Measurements from ENCODE around the gene HSD11B2.

HSD11B2 gene

GRCh38 chr16:67459861-67460150 is 28.9 kb downstream of the HSD11B2 start:
- DNase-seq (ENCODE audit: low read depth) = no peak
- no peak overlapping the region for H3K4me3 ChIP-seq (ENCODE audit: low read depth, low read length)
- in situ Hi-C loops (cut with HindIII; ENCODE audit: low sequenced_read_pairs) = no loop called here
- TF ChIP-seq, protein P1, sequence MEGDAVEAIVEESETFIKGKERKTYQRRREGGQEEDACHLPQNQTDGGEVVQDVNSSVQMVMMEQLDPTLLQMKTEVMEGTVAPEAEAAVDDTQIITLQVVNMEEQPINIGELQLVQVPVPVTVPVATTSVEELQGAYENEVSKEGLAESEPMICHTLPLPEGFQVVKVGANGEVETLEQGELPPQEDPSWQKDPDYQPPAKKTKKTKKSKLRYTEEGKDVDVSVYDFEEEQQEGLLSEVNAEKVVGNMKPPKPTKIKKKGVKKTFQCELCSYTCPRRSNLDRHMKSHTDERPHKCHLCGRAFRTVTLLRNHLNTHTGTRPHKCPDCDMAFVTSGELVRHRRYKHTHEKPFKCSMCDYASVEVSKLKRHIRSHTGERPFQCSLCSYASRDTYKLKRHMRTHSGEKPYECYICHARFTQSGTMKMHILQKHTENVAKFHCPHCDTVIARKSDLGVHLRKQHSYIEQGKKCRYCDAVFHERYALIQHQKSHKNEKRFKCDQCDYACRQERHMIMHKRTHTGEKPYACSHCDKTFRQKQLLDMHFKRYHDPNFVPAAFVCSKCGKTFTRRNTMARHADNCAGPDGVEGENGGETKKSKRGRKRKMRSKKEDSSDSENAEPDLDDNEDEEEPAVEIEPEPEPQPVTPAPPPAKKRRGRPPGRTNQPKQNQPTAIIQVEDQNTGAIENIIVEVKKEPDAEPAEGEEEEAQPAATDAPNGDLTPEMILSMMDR (IDR thresholded peaks at IDR 0.05; ENCODE audit: low read depth, low read length, missing control alignments) = no peak

- in situ Hi-C loops (cut with HindIII; ENCODE audit: low sequenced_read_pairs) = no loop called here
- TF ChIP-seq, protein P1 (IDR thresholded peaks at IDR 0.05; ENCODE audit: low read depth, low read length, missing control alignments) = no peak
- no peak for DNase-seq (ENCODE audit: low read depth)
- H3K4me3 ChIP-seq (ENCODE audit: low read depth, low read length) = no peak overlapping the region
These were observed 29.2 kb downstream of the HSD11B2 start for GRCh38 chr16:67460168-67460567.

DNA sequence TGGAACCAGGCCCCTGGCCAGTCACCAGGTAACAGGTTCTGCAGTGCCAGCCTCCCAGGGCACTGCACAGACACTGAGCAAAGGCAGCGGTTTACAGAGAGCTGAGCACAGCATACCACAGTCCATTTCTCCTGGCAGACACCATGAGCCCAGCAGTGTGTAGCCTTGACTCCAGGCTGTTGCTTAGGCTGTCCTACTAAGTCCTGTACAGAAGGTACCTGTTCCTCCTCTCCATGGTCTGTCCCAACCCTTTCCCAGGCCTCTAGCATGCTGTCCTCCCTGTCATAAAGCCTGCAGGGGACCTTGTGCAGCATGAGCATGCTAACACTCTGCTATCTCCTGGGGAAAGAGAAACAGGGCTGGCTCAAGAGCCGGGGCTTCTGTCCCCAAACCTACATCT is 30.0 kb downstream of the HSD11B2 start:
- in situ Hi-C loops (cut with HindIII; ENCODE audit: low sequenced_read_pairs) = no loop called here
- TF ChIP-seq, protein P1 (IDR thresholded peaks at IDR 0.05; ENCODE audit: low read depth, low read length, missing control alignments) = no peak
- no peak for DNase-seq (ENCODE audit: low read depth)
- no peak overlapping the region for H3K4me3 ChIP-seq (ENCODE audit: low read depth, low read length)

- in situ Hi-C loops (cut with HindIII; ENCODE audit: low sequenced_read_pairs) = no loop called here
- no peak overlapping the region for H3K4me3 ChIP-seq (ENCODE audit: low read depth, low read length)
- DNase-seq (ENCODE audit: low read depth) = no peak
- TF ChIP-seq, protein P1 (IDR thresholded peaks at IDR 0.05; ENCODE audit: low read depth, low read length, missing control alignments) = no peak
These were observed 30.8 kb downstream of the HSD11B2 start for GRCh38 chr16:67461600-67462278.

DNA sequence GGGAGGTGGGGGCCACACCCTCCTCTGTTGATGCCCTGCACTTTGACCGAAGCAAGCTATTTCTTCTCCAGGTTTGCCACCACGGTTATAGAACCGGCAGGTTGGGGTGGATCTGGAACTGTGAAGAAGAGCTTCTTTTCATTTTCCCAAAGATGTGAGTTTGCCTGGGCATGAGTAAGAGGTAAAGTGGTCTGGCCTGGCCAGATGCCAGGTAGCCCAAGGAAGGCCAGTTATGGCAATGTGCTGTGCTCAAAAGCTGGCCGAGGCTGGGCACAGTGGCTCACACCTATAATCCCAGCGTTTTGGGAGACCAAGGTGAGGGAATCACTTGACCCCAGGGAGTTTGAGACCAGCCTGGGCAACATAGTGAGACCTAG is 31.3 kb downstream of the HSD11B2 start:
- DNase-seq (ENCODE audit: low read depth) = no peak
- in situ Hi-C loops (cut with HindIII; ENCODE audit: low sequenced_read_pairs) = no loop called here
- TF ChIP-seq, protein P1 (IDR thresholded peaks at IDR 0.05; ENCODE audit: low read depth, low read length, missing control alignments) = no peak
- no peak overlapping the region for H3K4me3 ChIP-seq (ENCODE audit: low read depth, low read length)

GRCh38 chr16:67463059-67463458 is 32.1 kb downstream of the HSD11B2 start:
- TF ChIP-seq, protein P1 (IDR thresholded peaks at IDR 0.05; ENCODE audit: low read depth, low read length, missing control alignments) = no peak
- no peak overlapping the region for H3K4me3 ChIP-seq (ENCODE audit: low read depth, low read length)
- in situ Hi-C loops (cut with HindIII; ENCODE audit: low sequenced_read_pairs) = no loop called here

More at GRCh38 chr16:67463059-67463458, 32.1 kb downstream of the HSD11B2 start:
- DNase-seq (ENCODE audit: low read depth) = no peak

Data from astrocyte of the cerebellum (primary cell).